ENCODE results near the gene CNTNAP2.

DNA sequence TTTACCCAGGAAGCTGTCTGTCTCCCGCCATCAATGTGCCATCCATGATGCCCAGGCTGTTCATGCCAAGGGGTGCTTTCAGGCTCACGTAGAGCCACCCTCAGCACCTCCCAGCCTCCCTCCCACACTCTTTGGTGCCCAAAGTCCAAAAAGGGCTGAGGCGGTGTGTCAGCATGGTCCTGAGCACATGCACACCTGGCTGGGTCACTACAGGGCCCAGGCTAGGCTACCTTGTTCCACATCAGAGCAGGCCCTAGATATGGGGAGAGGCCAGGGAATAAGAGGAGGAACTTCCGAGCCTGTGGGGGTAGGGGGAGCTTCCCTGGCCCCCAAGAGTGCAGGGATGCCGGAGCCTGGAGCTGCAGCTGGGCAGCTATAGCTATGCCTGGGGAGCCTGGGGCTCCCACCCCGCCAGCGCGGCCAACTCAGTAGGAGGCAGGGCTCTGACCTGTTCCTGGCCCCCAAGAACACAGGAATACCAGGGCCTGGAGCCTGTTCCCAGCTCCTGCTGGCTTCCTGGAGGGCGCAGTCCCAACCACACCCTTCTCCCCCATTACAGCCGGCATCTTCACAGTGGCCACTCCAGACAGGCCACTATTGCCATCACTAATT, 2340.8 kb downstream of the CNTNAP2 start:
- TF ChIP-seq CTCF (IDR thresholded peaks at IDR 0.05) (no peak), POLR2A (IDR thresholded peaks at IDR 0.05) (no peak), POLR2AphosphoS5 (IDR thresholded peaks at IDR 0.05) (no peak)

Data from suprapubic skin (tissue), 4 donors.